Colonic mucosa (tissue), 4 donors: ENCODE data around the gene CCDC169. TPM values are rescaled to one million over a fixed set of nuclear protein-coding genes. Genes with fewer than 3 reads are reported as not detected.

Source experiments
- DNase-seq: peaks from one replicate; pipeline ENCODE4 v3.0.0-alpha.2; 2020
- H3K27ac ChIP-seq: fragments of 200-600 bp; one replicate; pipeline ENCODE4 v1.8.0; 2021
- H3K27me3 ChIP-seq: fragments of 200-600 bp; one replicate; pipeline ENCODE4 v1.8.0; 2021
- H3K36me3 ChIP-seq: fragments of 200-600 bp; one replicate; pipeline ENCODE4 v1.8.0; 2021
- H3K4me1 ChIP-seq: fragments of 200-600 bp; one replicate; pipeline ENCODE4 v1.8.0; 2021; ENCODE audit warnings: mild to moderate bottlenecking
- H3K4me3 ChIP-seq: fragments of 200-600 bp; one replicate; pipeline ENCODE4 v1.8.0; 2021
- H3K9ac ChIP-seq, 2 donors: one replicate each; pipeline ENCODE4 v1.7.0; 2013; ENCODE audit warnings: control low read depth in 2 of 2, low read depth in 2 of 2, low read length in 2 of 2
- H3K9me3 ChIP-seq: fragments of 200-600 bp; one replicate; pipeline ENCODE4 v1.8.0; 2021
- intact Hi-C: fragments of 100-400 bp; cut with DNase I; formaldehyde crosslinking; loops from one replicate; pipeline ENCODE4 v1.14.1; 2022
- total RNA-seq, 2 donors: library from RNA; stranded (reverse); fragmentation: NEBNext Ultra II Directional in 1 of 2; extraction: Animal tissue kit (Norgen Biotek cat#: 25700) in 1 of 2; gene quantifications; one replicate each; pipeline ENCODE4 v1.2.1, GENCODE V29; 2021
- TF ChIP-seq, protein P1 (sequence below): fragments of 200-600 bp; IDR thresholded peaks from one replicate; pipeline ENCODE4 v1.8.0; 2022; ENCODE audit warnings: antibody characterized with exemption, mild to moderate bottlenecking
- donor health status: healthy.
- donor health status: DM: no; HTN: no; CAD: no.
- donor health status: DM: no; HTN: no; CAD: no.

Gene CCDC169
- total RNA-seq, 2 donors from 2014 or later = 0.25 to 1.3 TPM

DNA sequence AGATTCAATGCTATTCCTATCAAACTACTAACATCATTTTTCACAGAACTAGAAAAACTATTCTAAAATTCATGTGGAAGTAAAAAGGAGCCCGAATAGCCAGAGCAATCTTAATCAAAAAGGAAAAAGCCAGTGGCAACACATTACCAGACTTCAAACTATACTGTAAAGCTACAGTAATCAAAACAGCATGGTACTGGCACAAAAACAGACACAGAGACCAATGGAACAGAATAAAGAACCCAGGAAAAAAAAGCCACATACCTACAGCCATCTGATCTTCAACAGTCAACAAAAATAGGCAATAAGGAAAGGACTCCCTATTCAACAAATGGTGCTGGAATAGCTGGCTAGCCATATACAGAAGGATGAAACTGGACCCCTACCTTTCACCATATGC is 72.9 kb downstream of the CCDC169 start:
- H3K4me3 ChIP-seq = no peak overlapping the region
- DNase-seq = no peak
- H3K4me1 ChIP-seq = no peaks in the 10 kb centered on the region
- H3K9me3 ChIP-seq = no peaks in the 10 kb centered on the region
- no peaks in the 10 kb centered on the region for H3K36me3 ChIP-seq
- TF ChIP-seq, protein P1, sequence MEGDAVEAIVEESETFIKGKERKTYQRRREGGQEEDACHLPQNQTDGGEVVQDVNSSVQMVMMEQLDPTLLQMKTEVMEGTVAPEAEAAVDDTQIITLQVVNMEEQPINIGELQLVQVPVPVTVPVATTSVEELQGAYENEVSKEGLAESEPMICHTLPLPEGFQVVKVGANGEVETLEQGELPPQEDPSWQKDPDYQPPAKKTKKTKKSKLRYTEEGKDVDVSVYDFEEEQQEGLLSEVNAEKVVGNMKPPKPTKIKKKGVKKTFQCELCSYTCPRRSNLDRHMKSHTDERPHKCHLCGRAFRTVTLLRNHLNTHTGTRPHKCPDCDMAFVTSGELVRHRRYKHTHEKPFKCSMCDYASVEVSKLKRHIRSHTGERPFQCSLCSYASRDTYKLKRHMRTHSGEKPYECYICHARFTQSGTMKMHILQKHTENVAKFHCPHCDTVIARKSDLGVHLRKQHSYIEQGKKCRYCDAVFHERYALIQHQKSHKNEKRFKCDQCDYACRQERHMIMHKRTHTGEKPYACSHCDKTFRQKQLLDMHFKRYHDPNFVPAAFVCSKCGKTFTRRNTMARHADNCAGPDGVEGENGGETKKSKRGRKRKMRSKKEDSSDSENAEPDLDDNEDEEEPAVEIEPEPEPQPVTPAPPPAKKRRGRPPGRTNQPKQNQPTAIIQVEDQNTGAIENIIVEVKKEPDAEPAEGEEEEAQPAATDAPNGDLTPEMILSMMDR = no peak
- no peak overlapping the region for H3K27ac ChIP-seq
- intact Hi-C loops = no loop called here
- no peaks in the 10 kb centered on the region for H3K27me3 ChIP-seq
- H3K9ac ChIP-seq = no peak overlapping the region

DNA sequence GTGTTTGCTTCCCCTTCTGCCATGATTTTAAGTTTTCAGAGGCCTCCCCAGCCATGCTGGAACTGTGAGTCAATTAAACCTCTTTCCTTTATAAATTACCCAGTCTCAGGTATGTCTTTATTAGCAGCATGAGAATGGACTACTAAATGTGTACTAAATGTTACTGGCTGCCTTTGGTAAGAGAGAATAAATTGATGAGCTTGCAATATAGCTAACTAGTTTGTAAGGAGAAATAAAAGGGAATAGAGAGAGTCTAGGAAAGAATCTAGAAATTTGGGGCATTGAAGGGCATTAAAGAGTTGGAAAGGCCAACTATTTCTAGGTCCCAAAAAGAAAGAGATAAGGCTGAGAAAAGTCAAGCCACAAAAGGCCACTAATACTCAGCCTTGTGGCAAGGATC is 77.7 kb downstream of the CCDC169 start:
- no peaks in the 10 kb centered on the region for H3K36me3 ChIP-seq
- TF ChIP-seq, protein P1 = no peak
- intact Hi-C loops = no loop called here
- no peak overlapping the region for H3K27ac ChIP-seq
- no peak overlapping the region for H3K4me3 ChIP-seq
- no peaks in the 10 kb centered on the region for H3K27me3 ChIP-seq
- no peaks in the 10 kb centered on the region for H3K4me1 ChIP-seq
- no peak for DNase-seq
- no peak overlapping the region for H3K9ac ChIP-seq
- no peaks in the 10 kb centered on the region for H3K9me3 ChIP-seq

DNA sequence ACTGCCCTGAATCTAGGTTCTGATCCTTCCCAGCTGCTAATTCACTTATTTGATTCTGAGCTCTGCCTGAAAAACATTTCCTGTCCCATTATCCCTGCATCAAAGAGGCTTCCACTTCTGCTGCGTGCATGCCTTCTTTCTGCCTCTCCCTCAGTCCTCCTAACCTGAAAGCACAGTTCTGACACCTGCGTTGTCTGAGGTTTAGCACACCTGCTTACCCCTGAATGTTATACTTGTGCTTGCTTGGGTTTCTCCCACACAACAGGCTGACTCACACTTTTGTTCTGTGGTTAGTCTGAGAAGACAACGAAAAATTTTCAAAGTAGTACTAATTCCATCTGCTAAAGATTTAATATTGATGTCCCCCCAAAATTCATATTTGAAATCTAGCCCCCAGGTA is 80.2 kb downstream of the CCDC169 start:
- intact Hi-C loops = no loop called here
- Histone ChIP-seq H3K9me3 (no peaks in the 10 kb centered on the region), H3K36me3 (no peaks in the 10 kb centered on the region), H3K4me3 (no peak overlapping the region), H3K27me3 (no peaks in the 10 kb centered on the region), H3K27ac (no peak overlapping the region), H3K4me1 (no peaks in the 10 kb centered on the region), H3K9ac (no peak overlapping the region)
- DNase-seq = no peak
- TF ChIP-seq, protein P1 = no peak

DNA sequence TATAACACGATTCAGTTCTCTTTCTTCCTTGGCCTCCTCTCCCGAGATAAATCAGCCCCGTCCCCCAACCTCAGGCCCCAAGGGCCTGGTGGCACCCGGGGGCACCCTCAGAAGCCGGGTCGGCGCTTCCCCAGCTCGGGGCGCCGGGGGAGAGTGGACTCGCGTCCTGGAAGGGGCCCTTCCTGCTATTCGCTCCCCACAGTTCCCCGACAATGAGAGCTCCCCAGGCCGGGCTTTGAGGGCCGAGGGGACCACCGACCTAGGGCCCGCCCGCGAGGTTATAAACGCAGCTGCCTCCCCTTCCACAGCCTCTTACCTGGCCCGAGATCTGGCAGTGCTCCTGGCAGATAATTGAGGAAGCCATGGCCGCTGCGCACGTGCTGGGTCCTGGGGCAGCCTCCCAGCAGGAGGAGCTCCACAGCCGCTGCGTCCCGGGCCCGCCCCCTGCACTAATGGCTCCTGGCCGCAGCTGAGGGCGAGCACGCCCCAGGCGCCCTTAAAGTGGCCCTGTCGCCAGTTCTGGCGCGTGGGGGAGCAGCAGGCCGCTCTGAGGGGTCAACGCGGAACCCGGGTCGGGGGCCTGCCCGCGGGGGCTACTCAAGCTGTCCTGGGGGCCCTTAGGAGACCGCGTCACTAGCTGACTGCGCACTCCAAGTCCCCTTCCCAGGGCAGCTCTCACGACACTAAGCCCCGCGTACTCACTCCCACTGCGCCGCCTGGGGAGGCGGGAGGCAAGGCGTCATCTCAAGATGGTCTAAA is 83.3 kb downstream of the CCDC169 start, which contains the start of gene SOHLH2:
Gene SOHLH2, minus strand, starts transcription at position 394 of the 759 bp plus-strand sequence. Its CDS starts 30 bp downstream, at position 364.
- Histone ChIP-seq H3K9ac (no peak within 1 kb of the TSS), H3K9me3 (no peaks in the 10 kb centered on the region), H3K4me1 (no peaks in the 10 kb centered on the region), H3K36me3 (no peaks in the 10 kb centered on the region), H3K4me3 (no peak within 1 kb of the TSS), H3K27ac (no peak within 1 kb of the TSS), H3K27me3 (no peaks in the 10 kb centered on the region)
- DNase-seq = no peak
- TF ChIP-seq, protein P1 = no peak
- intact Hi-C loops = no loop called here

DNA sequence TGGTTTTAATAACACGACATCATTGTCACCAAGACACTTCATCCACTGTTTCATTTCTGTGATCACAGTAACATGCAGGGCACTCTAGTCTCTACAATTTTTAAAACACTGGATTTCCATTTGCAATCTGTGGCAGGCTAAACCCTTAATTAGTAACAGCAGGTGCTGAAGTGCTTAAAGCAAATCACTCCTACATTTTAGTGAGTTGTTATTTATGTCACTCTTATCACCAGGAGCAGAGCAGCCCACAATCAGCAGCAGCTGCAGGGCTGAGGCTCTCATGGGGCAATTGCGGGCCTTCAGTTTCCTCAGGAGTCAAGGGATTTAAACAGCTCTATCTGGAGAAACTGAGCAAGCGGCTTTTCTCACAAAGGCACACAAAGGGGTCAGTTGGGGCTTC is 84.8 kb downstream of the CCDC169 start:
- Histone ChIP-seq H3K36me3 (no peaks in the 10 kb centered on the region), H3K9ac (no peak overlapping the region), H3K9me3 (no peaks in the 10 kb centered on the region), H3K4me1 (no peaks in the 10 kb centered on the region), H3K27ac (no peak overlapping the region), H3K4me3 (no peak overlapping the region), H3K27me3 (no peaks in the 10 kb centered on the region)
- TF ChIP-seq, protein P1 = no peak
- DNase-seq = no peak
- intact Hi-C loops = no loop called here
